OCI-LY7 (cell line): Measurements from ENCODE around the gene MYPN.

Source experiments
- EZH2phosphoT487 ChIP-seq: fragments of 200-600 bp; sonication (generic); IDR thresholded peaks from 2 replicates; pipeline ENCODE4 v1.6.1; 2018; ENCODE audit warnings: low read depth, borderline replicate concordance, mild to moderate bottlenecking, mixed run types, antibody characterized with exemption, low read length, moderate library complexity, mixed read lengths
- TF ChIP-seq, protein P1 (sequence below): fragments of 200-600 bp; sonication (generic); conservative IDR thresholded peaks from 2 replicates; pipeline ENCODE4 v1.5.1; 2014; ENCODE audit warnings: mild to moderate bottlenecking, antibody characterized with exemption, low read length, moderate library complexity, mixed read lengths

DNA sequence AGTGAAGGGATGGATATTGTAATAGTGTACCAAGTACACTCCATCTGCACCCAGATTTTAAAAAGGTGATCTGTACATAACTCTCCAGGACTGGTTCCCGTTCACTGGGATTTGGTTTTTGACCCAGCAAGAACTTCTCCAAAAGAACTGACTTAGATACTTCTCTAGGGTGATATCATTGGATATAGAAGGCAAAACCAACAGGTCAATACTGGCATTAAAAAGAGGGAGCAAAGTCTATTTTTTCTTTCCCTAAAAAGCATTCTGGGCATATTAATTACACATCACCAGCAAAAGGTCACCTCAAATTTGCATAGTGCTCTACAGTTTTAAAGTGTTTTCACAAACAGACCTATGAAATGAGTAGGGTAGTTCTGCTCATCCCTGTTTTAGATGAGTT is 3.5 kb downstream of the MYPN start:
- TF ChIP-seq, protein P1, sequence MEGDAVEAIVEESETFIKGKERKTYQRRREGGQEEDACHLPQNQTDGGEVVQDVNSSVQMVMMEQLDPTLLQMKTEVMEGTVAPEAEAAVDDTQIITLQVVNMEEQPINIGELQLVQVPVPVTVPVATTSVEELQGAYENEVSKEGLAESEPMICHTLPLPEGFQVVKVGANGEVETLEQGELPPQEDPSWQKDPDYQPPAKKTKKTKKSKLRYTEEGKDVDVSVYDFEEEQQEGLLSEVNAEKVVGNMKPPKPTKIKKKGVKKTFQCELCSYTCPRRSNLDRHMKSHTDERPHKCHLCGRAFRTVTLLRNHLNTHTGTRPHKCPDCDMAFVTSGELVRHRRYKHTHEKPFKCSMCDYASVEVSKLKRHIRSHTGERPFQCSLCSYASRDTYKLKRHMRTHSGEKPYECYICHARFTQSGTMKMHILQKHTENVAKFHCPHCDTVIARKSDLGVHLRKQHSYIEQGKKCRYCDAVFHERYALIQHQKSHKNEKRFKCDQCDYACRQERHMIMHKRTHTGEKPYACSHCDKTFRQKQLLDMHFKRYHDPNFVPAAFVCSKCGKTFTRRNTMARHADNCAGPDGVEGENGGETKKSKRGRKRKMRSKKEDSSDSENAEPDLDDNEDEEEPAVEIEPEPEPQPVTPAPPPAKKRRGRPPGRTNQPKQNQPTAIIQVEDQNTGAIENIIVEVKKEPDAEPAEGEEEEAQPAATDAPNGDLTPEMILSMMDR, result no peak
- no peak for TF ChIP-seq EZH2phosphoT487
